ENCODE data around the gene DCK. TPM values are rescaled to one million over a fixed set of nuclear protein-coding genes. Genes with fewer than 3 reads are reported as not detected.
A peak's percentile ranks its signal among the peaks of the same experiment; 100 is the strongest.

Gene DCK
- total RNA-seq (2014; rRNA removed) = 52.8 and 53.4 TPM in 2 replicates
- 8.8 TPM for polyA plus RNA-seq (2012)

DNA sequence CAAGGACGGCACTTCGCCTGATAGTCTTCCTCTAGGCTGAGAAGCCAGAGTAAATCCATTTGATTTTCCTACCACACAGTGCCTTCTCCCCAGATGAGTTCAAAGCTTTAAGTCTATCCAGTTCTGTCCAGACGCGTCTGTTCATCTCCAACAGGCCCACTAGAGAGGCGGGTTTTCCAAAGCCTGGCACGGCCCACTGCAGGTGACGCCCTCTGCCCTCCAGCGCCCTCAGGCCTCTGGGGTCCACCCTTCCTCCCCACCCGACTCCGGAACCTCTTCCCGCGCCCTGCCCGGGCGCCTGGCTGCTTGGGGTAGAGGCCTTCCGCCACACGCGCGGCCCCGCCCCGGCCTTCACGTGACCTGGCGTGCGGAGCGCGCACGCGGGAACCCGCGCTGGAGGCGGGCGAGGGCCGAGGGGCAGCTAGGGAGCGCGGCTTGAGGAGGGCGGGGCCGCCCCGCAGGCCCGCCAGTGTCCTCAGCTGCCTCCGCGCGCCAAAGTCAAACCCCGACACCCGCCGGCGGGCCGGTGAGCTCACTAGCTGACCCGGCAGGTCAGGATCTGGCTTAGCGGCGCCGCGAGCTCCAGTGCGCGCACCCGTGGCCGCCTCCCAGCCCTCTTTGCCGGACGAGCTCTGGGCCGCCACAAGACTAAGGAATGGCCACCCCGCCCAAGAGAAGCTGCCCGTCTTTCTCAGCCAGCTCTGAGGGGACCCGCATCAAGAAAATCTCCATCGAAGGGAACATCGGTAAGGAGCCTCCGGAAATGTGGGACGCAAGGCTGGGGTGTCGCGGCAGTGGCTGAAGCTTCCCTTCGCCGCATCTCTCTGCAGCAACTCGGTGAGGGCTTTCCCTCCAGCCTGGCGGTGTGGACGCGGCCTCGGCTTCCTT lies at the start of gene DCK:
DCK (plus strand) TSS at position 469 of the 888 bp plus-strand sequence; CDS start at position 656, 187 bp downstream.
- DNase-seq (ENCODE audit: low read depth) = peak; percentile 93

DNA sequence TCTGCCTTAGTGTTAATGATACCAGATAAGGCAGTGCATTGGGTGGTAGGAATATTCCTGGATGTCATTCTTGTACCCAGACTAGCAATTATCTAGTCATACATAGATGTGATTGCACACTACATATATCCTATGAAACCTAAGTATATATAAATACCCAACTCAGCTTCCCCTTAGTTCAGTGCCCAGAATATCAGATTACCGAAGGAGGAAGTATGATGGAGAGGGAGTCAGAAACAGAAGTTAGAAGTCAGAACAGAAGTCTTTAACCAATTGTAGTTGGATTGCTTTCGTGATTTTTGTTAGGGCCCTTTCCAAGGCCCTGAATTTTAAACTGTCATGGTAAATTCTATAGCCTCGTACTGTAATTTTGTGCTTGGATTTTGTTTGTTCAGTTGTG lies 48.4 kb upstream of the DCK start:
- DNase-seq (ENCODE audit: low read depth) = no peak

DNA sequence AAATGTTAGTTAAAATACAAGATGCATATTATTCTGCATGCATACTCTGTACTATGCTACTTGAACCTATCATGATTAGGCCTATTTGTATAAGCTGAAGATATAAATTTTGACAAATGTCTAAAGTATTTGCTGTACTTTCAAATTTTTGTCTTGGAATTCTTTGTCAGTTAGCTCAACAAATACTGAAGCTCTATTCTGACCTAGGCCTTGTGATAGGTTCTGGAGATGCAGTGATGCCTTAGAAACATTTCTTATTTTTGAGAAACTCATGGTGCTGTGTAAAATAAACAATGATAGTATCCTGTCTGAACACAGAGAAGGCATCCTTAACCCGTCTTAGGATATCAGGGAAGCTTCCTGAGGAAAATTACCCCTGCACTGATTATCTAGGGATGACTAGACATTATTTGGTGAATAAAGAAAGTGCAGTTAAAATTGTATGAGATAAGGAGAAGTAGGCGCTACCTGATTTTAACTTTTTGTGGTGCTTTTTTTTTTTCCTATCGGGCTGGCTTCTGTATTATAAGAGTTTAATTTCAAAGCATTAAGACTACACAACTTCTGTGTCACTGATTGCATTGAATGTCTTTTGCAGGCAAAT lies 47.9 kb upstream of the DCK start:
- DNase-seq (ENCODE audit: low read depth) = no peak

DNA sequence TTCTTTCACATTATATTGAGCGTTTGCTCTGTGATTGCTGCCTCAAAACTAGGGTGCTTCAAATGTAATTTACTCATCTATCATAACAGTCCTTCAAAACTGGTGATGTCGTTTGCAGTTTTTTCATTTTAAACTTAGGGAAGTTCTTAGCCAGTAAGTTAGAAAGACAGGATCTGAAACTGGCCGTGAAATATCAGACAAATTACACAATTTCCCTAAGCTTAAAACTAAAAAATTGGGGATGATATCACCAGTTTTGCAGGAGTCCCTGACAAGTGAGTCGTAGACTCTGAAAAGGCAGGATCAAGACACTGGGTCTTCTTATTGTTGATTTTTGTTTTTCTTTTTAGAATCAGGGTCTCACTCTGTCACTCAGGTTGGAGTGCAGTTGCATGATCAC lies 46.5 kb upstream of the DCK start:
- no peak for DNase-seq (ENCODE audit: low read depth)

DNA sequence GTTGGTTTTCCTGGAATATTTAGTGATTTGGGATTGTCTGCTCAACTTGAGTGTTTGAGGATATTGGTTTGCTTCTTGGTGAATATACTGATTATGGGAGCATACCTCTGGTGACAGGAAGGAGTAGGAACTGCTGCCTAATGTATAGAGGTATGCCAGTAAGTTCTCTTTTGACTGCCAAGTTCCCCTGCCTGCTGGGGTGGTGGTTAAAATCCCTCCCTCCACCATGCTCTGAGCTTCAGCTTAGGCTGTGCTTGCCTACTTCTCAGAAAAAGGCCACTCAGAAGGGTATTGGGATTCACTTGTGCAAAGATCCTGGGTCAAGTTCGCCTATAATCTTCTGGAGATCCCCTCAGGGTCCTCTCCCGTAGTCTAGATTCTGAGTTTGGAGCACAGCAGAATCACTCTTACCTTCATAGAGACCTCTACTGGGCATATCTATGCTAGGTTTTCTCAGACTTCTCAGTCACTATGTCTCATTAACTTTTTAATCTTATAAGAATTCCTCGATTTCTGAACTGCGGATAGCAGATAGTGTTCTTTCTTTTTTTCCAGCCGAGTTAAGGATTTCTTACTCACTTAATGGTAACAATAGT lies 44.7 kb upstream of the DCK start:
- no peak for DNase-seq (ENCODE audit: low read depth)

DNA sequence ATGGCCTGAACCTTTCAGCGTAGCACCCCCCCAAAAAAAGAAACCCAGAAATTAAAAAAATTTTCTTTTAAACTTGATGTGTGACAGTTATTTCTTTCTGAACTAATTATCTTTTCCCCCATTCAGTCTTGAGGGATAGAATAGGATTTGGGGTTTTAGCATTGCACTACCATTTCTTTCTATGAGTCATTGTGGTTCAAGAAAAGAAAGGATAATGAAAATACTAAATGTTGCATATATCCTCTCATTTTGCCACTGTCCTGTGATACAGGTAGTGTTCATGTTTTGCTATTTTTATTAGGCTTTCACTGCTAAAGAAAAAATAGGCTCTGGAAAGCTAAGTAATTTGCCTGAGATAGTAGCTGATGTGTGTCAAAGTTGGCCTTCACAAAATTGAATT lies 39.4 kb upstream of the DCK start:
- DNase-seq (ENCODE audit: low read depth) = peak; percentile 33

DNA sequence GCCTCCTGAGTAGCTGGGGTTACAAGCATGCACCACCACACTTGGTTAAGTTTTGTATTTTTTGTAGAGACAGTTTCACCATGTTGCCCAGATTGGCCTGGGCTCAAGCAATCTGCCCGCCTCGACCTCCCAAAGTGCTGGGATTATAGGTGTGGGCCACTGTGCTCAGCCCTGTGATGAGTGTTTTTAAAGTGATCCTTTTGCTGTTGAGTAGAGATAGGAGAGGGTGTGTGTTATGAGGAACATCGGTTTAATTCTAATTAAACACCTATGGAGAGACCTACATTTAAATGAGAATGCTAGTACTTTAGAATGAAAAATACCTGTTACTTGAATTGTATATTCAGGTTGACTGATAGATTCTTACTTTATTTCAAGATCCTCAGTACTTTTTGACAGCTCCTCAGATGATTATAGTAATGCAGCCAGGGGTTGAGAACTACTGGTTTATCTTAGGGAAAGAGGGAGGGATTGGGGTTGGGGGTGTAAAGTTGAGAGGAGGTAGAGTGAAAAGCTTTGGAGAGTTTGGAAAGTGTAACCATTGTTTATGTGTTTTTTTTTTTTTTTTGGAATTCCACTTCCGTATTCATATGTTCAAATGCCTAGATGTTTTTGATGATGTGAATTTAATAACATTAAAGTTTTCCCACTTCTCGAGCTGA lies 36.8 kb upstream of the DCK start:
- DNase-seq (ENCODE audit: low read depth) = no peak

DNA sequence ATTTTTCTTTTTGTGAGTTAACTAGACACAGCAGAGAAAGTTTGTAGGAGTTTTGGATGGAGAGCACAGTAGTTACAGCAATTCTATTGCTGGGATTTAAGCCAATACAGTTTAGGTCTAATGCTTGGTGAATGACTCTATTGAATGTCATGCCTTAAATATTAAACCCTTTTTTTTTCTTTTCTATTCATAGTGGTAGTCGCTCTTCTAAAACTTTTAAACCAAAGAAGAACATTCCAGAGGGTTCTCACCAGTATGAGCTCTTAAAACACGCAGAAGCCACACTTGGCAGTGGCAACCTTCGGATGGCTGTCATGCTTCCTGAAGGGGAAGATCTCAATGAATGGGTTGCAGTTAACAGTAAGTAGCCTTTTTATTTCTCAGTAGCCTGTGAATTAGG lies 34.8 kb upstream of the DCK start:
- peak; percentile 59 for DNase-seq (ENCODE audit: low read depth)

DNA sequence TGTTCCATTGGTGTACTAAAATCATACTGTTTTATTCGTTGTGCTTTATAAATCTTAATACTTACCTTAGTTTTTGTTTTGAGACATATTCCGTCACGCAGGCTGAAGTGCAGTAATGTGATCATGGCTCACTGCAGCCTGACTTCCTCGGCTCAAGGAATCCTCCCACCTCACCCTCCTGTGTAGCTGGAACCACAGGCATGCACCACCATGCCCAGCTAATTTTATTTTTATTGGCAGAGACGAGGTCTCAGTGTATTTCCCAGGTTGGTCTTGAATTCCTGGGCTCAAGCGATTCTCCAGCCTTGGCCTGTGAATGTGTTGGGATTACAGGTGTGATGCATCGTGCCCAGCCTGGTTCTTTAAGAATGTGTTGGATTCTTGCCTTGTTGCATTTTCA lies 24.4 kb upstream of the DCK start:
- no peak for DNase-seq (ENCODE audit: low read depth)

DNA sequence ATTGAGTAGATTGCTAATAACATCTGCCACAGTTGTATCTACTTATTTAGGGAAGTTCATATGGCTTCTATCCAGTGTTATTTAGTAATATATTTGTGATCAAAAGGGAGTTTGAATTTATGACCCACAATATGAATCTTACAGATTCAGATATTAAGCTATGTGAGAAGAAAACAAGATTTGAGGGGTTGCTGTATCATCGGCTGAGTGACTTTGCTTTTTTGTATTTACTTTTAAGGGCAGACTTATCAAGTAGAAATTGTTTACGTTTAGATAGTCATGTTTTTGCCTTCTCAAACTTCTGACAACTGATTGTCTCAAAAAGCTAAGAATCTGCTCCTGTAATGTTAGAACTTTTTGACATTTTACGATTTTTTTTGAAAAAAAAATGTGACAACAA lies 17.2 kb upstream of the DCK start:
- no peak for DNase-seq (ENCODE audit: low read depth)

DNA sequence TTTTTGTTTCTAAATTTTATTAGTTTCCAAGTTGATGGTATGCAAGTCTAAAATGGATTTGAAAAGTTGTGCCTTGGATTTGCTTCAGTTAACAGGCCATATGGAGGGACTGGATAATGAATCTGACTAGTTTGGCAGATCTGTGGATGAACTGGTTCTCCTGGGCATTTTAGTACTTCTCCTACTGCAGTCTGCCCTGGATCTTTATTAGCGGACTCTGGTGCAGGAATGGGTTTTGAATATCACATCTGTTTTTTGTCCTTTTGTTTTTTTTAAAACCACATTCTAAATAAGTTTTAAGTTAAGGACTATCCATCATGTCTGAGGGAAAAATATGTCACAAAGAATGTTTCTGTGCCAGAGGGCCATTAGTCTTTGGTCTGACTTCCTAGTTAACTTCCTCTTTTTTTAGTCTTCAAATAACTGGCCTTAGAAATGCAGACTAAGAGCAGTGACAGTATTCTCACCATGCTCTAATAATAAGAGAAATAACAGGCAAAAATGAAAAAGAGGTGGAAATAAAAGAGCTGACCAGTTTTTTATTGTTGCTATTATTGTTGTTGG lies 13.9 kb upstream of the DCK start:
- DNase-seq (ENCODE audit: low read depth) = no peak

DNA sequence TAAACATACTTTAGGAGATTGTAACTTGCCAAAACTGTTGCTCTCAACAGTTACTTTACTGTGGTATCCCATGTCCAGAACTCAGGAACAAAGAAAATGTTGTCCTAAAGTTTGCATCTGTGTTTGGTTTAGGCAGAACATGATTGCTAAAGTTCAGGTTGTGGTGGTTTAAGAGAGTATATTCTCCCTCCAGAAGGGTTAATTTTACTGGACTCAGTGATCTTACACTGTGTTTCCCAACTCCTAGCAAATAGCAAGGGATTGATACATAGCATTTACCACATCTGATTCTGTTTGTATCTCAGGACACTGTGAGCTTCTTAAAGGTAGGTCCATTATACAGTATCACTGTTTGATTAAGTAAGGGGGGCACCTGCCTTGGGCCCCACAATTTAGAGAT lies 13.3 kb upstream of the DCK start:
- DNase-seq (ENCODE audit: low read depth) = no peak

DNA sequence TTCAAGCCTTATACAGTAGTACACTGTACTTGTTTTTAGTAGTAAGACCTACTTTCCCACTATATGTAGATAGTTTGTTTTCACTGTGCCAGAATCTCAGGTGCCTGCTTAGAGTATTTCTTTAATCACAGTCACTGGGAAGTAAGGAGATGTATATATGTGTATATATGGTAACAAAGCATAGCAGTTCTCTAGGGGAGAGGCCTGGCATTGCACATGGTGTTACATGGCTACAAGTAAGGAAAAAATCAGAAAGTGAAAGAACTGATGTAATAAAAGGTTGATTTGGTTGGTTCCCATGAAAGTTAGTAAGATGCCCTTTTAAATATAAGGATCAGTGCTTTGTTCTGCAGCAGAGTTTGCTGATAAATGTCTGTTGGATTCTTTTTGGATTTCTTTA lies 9.3 kb upstream of the DCK start:
- DNase-seq (ENCODE audit: low read depth) = no peak

DNA sequence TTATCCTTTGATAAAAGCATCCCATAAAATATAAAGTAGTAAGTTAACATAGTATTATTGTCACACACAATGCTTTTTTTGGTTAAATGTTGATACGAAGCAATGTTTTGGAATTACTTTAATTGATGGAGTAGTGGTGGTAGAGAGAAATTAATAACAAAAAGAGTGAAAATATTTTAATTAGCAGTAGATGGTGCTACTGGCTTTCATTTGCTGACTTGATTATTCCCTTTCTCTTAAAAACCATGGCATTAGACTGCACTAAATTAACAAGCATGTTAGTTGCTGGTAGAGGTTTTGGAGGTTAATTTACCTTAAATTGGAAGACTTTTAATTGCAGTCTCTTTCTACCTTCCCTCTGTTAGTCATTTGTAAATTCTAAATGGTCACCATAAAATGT lies 8.9 kb upstream of the DCK start:
- no peak for DNase-seq (ENCODE audit: low read depth)

DNA sequence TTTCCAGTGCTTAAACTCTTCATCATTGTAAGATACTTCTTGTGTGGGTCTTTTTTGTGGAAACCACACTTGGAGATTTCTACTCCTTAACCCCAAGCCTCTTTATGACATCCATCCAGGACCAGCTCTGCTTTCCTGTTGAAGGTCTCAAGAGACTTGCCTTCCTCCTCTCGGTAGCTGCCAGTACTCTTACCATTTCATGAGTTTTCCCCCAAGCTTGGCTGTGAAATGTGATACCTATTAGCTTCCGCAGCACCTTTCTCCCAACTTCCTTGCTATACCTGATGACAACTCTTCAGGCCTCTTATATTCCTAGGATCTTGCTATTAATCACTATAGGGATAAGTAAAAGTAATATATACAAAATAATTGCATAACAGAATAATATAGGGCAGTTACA lies 1.9 kb upstream of the DCK start:
- DNase-seq (ENCODE audit: low read depth) = no peak

DNA sequence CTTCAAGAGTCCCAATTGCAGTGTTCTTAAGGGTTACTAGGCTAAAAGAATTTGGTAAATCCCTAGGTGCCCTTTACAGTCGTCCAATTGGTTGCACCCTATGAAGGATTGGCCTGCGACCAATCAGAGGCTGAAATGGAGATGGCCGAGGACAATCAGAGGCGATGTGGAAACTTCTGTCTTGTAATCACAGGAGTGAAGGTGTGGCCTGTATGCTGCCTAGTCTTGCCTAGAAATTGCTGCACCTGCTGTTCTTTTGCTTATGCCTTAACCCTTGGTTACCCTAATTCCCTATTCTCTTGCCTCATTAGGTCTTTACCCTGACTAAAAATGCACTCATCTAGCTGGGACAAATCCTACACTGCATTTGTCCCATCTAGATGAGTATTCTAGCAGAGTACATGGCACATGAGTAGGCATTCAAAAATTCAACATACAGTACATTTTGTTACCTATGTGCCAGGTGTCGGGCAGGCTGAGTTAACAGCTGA lies 1.0 kb upstream of the DCK start:
- DNase-seq (ENCODE audit: low read depth) = no peak

DNA sequence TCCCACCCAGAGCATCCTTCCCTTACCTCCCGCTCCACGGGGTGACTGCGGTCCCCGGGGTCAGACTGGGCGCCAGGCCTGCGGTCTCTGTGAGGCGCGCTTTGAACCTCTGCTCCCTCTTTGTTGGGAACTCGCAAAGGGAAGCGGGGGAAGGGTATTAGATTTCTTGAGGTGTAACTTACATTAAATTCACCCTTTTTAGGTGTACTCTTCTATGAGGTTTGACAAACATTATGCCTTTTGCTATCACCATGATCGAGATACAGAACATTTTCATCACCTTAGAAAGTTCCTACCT lies 569 bp downstream of the DCK start:
- peak; percentile 37 for DNase-seq (ENCODE audit: low read depth)

DNA sequence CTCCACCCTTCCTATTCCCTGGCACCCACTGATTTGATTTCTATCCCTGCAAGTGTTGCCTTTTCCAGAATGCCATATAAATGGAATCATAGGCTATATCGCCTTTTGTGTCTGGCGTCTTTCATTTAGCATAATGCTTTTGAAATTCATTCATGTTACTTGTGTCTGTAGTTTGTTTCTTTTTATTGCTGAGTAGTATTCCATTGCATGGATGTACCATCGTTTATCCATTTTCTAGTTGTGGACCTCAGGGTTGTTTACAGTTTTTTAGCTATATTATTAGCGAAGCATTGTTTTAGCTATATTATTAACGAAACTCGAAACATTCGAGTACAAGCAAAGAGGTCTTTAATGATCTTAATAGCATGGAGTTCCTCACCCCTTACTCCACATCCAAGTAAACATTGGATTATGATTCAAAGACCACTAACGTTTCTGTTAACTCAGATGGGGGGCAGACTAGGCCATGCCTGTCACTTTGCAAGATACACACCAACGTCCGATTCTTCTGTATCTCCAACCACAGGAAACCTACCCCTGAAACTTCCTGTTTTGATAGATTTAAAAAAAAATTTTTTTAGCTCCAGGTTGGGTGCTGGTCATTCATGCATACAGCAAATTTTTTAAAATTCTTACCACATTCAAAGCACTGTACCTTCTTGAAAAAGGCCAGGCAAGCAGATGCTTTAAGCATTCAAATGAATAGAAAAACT lies 1.1 kb downstream of the DCK start:
- DNase-seq (ENCODE audit: low read depth) = peak; percentile 11

DNA sequence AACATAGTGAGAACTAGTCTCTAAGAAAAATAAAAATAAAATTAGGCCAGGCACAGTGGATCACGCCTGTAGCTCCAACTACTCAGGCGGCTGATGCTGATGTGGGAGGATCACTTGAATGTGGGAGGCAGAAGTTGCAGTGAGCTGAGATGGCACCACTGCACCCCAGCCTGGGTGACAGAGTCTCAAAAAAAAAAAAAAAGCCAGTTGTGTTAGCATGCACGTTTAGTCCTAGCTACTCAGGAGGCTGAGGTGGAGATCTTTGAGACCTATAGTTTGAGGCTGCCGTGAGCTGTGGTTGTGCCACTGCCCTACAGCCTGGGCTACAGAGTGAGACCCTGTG lies 2.5 kb downstream of the DCK start:
- DNase-seq (ENCODE audit: low read depth) = no peak

DNA sequence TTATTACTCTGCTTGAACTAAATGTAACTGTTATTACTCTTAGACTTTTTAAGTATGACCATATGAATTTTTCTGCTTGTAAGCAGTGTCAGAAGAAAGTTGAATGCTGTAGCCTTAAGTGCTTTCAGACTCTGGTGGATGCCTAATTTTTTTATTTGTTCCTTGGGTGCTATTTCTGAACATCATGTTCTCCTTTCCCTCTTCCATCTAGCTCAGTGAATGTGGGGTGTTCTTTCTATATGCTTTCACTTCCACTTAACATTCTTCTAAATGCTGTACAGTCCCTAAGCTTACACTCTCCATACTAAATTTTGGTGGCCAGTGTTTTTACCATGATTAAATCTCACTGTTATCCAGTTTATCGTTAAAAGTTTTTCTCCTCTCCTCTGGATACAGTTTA lies 3.6 kb downstream of the DCK start:
- DNase-seq (ENCODE audit: low read depth) = no peak

DNA sequence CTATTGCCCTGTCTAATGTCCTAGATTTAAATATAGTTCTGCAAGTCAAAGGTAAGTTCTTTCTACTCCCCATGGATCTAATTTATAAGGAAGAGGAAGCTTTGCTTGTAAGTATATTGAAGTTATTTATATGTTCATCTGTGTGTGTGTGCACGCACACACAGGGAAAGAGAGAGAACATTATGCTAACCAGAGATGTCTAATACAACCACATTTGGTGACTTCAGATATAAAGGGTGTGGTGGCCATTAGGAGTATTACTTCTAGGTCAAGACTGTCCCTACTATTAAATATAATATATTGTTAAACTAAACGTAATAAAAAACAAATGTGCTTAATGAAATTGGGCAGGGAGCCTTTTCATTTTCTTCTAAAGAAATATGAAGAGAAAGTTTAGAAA lies 4.1 kb downstream of the DCK start:
- peak; percentile 18 for DNase-seq (ENCODE audit: low read depth)
